Bronchial epithelial cell (primary cell): ENCODE results near the gene JPH4. TPM values are rescaled to one million over a fixed set of nuclear protein-coding genes. Genes with fewer than 3 reads are reported as not detected.
"Not testable (repeated sequence)": the region's sequence is repeated elsewhere in the genome, so short reads cannot be mapped to it uniquely, and the experiment has no call there.

Experiments used
- DNase-seq: peaks from one replicate; pipeline ENCODE4 v3.0.0-alpha.2; 2010; ENCODE audit warnings: low read depth
- FAIRE-seq: peaks from 2 replicates; lab custom pipeline; 2011; peaks lifted over from hg19 to GRCh38; lab: Jason Lieb, UNC
- H3K27me3 ChIP-seq: 2 replicates; pipeline ENCODE4 v1.5.1; 2011; ENCODE audit warnings: low read length; ENCODE audit not compliant: control insufficient read depth, insufficient read depth
- H3K36me3 ChIP-seq: 2 replicates; pipeline ENCODE4 v1.5.1; 2011; ENCODE audit warnings: low read length; ENCODE audit not compliant: control insufficient read depth, insufficient read depth
- H3K4me3 ChIP-seq: 2 replicates; pipeline ENCODE4 v1.5.1; 2011; ENCODE audit warnings: mild to moderate bottlenecking, low read depth, low read length, control low read depth
- CTCF ChIP-seq: IDR thresholded peaks from 2 replicates; pipeline ENCODE4 v1.5.1; 2011; ENCODE audit warnings: mild to moderate bottlenecking, moderate library complexity, low read length, control low read depth, inconsistent platforms; ENCODE audit not compliant: insufficient read depth, severe bottlenecking
- total RNA-seq: library from RNA; depleted of rRNA; stranded (reverse); fragments of >200 nt; gene quantifications from 2 replicates; pipeline ENCODE4 v1.2.1, GENCODE V29; 2014

Gene JPH4
- total RNA-seq, 1 donor from 2014 or later = not detected

GRCh38 chr14:23601845-23602180 lies 23.2 kb upstream of the JPH4 start:
- FAIRE-seq (no peak), DNase-seq (no peak)
- Histone ChIP-seq H3K4me3 (no peak overlapping the region), H3K27me3 (no peaks in the 10 kb centered on the region), H3K36me3 (no peaks in the 10 kb centered on the region)
- no peak for TF ChIP-seq CTCF

- no peaks in the 10 kb centered on the region for H3K36me3 ChIP-seq
- DNase-seq = no peak
- FAIRE-seq = no peak
- H3K27me3 ChIP-seq = no peaks in the 10 kb centered on the region
- H3K4me3 ChIP-seq = no peak overlapping the region
- TF ChIP-seq CTCF = no peak
Measured at GRCh38 chr14:23601424-23601823, 22.8 kb upstream of the JPH4 start.

GRCh38 chr14:23600806-23601205 lies 22.2 kb upstream of the JPH4 start:
- DNase-seq (no peak), FAIRE-seq (no peak)
- no peak for TF ChIP-seq CTCF
- H3K27me3 ChIP-seq = no peaks in the 10 kb centered on the region
- H3K36me3 ChIP-seq = no peaks in the 10 kb centered on the region
- H3K4me3 ChIP-seq = no peak overlapping the region

GRCh38 chr14:23600322-23600707 lies 21.7 kb upstream of the JPH4 start:
- TF ChIP-seq CTCF = no peak
- DNase-seq (no peak), FAIRE-seq (no peak)
- Histone ChIP-seq H3K36me3 (no peaks in the 10 kb centered on the region), H3K4me3 (no peak overlapping the region), H3K27me3 (no peaks in the 10 kb centered on the region)

GRCh38 chr14:23594191-23594590 lies 15.6 kb upstream of the JPH4 start:
- not testable (repeated sequence) for H3K4me3 ChIP-seq, H3K27me3 ChIP-seq, H3K36me3 ChIP-seq, DNase-seq, FAIRE-seq

GRCh38 chr14:23590198-23590597 lies 11.6 kb upstream of the JPH4 start:
- DNase-seq (no peak), FAIRE-seq (no peak)
- Histone ChIP-seq H3K4me3 (no peak overlapping the region), H3K36me3 (no peaks in the 10 kb centered on the region), H3K27me3 (no peaks in the 10 kb centered on the region)
- TF ChIP-seq CTCF = no peak
